ENCODE measurements around the gene WDR90.

Gene WDR90

DNA sequence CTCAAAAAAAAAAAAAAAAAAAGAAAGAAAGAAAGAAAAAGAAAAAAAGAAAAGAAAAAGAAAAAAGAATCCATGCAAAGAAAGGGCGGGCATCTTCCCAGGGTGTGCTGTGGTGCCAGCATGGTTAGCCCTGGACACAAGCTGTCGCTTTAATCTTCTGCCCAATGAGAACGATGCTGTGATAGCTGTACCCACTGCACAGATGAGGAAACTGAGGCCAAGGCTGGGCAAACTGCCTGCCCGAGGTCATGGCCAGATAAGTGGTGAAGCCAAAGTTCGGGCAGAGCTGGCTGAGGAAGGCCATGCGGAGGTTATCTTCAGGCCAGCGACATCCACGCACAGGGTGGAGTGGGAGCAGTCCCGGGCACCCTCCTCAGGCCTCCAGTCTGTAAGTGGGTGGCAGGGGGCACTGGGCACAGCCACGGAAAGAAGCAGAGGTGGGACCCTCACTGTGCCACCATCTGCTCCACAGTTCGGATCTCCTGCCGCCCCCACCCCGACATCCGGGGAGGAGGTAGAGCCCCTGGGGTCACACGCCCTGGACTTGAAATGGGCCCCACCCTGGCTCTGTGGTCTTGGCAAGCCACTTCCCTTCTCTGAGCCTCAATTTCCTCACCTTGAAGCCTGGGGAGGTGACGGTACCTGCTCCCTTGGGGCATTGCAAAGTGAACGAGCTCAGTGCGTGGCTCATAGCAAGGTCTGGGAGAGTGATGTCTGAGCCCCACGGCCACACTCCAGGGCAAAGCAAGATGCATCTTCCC lies 49.9 kb downstream of the WDR90 start:
- POLR2A ChIA-PET: no interaction called here
- TF ChIP-seq, protein P1, sequence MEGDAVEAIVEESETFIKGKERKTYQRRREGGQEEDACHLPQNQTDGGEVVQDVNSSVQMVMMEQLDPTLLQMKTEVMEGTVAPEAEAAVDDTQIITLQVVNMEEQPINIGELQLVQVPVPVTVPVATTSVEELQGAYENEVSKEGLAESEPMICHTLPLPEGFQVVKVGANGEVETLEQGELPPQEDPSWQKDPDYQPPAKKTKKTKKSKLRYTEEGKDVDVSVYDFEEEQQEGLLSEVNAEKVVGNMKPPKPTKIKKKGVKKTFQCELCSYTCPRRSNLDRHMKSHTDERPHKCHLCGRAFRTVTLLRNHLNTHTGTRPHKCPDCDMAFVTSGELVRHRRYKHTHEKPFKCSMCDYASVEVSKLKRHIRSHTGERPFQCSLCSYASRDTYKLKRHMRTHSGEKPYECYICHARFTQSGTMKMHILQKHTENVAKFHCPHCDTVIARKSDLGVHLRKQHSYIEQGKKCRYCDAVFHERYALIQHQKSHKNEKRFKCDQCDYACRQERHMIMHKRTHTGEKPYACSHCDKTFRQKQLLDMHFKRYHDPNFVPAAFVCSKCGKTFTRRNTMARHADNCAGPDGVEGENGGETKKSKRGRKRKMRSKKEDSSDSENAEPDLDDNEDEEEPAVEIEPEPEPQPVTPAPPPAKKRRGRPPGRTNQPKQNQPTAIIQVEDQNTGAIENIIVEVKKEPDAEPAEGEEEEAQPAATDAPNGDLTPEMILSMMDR (IDR thresholded peaks at IDR 0.05; ENCODE audit: control extremely low read depth, extremely low read depth, low read depth, missing control alignments): no peak
- CTCF ChIA-PET: interaction anchor here (0.9 kb wide), 1 partner anchor 86 kb away, joined by 4 read pairs; no protein-coding TSS in a partner anchor
- no peak for DNase-seq (ENCODE audit: extremely low spot score)

DNA sequence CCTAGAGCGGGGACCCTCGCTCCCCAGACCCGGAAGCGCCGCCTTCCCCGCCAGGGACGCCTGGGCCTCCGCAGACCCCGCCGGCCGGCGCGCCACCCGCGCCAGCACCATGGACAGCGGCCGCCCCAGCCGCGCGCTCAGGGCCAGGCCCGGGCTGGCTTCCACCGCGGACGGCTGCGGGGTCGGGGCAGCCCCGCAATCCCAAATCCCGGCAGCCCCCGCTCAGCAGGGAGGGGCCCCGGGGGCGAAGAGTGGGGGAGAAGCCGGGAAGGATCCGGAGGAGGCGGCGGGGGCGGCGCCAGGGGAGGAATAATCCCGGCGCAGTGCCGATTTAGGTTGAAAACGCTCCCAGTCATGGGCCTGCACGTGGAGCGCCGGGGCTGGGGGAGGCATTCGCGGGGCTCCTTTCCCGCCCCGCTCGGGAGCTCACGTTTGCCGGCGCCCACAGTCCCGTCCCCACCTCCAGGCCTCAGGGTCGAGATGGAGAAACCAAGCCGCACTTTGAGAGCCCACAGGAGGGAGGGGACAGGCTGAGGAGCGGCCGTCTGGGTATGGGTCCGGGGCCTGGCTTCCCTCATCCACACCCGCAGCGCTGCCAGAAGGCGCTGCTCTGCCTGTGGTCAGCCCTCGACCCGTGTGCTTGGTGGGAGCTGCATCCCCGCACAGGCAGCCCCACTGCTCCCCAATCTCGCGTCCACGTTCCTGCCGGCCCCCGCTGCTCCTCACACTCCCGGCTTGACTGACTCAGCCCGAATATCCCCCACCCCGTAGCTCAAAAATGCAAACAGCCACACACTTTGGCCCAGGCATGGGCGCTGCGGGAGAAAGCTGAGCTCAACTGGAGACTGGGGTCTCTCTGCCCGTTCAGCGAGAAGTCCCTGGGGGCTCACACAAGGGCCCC lies 51.8 kb downstream of the WDR90 start:
- ChIA-PET POLR2A (no interaction called here), CTCF (interaction anchor here (2.7 to 3.8 kb wide), 2 partner anchors 11 to 84 kb away, joined by 7 to 13 read pairs; no protein-coding TSS in a partner anchor)
- DNase-seq (ENCODE audit: extremely low spot score): peak; percentile 54
- TF ChIP-seq, protein P1 (IDR thresholded peaks at IDR 0.05; ENCODE audit: control extremely low read depth, extremely low read depth, low read depth, missing control alignments): no peak

DNA sequence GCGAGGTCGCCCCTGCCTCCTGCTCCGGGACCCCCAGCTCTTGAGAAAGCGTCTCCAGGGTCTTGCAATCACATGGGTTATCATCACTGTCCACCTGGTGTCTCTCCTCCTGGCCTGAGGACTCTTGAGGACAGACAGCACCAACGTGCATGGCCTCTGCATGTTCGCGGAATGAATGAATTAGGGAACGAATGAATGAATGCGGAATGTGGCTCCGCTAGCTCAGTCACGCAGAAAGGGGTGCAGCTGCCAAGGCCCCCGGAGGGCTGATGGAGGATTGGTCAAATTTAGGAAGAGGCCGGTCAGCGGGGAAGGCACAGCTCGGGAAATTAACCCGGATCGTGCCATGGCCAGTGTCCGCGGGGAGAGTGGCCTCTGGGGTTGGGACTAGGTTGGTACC lies 53.2 kb downstream of the WDR90 start:
- TF ChIP-seq, protein P1 (IDR thresholded peaks at IDR 0.05; ENCODE audit: control extremely low read depth, extremely low read depth, low read depth, missing control alignments): no peak
- CTCF ChIA-PET: interaction anchor here (2.7 to 3.8 kb wide), 2 partner anchors 10 to 83 kb away, joined by 7 to 13 read pairs; no protein-coding TSS in a partner anchor
- no peak for DNase-seq (ENCODE audit: extremely low spot score)
- POLR2A ChIA-PET: no interaction called here

DNA sequence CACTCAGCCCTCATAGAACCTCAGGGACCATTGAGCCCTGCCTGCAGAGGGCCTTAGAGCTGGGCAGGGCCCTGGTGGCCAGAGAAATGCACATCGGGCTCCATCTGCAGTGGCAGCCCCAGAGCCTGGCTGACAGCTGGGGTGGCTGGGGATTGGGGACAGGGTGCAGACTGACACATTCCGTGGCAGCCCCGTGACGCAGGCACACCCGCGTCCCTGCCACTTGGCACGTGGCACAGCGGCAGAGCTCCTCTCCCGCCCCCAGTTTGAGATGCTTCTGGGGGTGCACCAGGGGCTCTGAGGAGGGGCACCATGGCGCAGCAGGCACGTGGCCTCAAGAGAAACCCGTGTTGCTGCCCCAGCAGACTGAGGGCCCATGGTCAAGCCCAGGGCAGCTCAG lies 54.2 kb downstream of the WDR90 start:
- DNase-seq (ENCODE audit: extremely low spot score): no peak
- ChIA-PET CTCF (interaction anchor here (1.0 to 3.8 kb wide), 3 partner anchors 9 to 82 kb away, joined by 3 to 13 read pairs (median 7); no protein-coding TSS in a partner anchor), POLR2A (no interaction called here)
- TF ChIP-seq, protein P1 (IDR thresholded peaks at IDR 0.05; ENCODE audit: control extremely low read depth, extremely low read depth, low read depth, missing control alignments): no peak

DNA sequence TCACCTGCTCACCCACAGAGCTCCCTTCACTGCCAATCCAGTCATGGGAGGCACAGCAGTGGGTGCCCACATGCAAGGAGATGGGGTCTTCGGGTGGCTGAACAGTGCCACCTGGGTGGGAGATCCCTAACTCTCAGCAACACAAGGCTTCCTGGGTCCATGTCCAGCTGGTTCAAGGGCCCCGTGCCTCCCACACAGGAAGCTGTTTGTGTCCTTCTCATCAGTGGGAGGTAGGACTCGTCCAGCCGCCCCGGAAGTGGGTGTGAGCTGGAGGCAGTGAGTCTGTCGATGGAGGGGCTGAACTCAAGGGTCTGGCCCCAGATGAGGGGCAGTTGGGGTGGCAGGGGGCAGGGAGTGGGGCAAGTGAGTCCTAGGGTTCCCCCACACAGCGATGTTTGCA lies 54.9 kb downstream of the WDR90 start:
- ChIA-PET CTCF (interaction anchor here (0.8 to 3.8 kb wide), 3 partner anchors 8 to 16 kb away, joined by 3 to 13 read pairs (median 3); no protein-coding TSS in a partner anchor), POLR2A (no interaction called here)
- DNase-seq (ENCODE audit: extremely low spot score): no peak
- TF ChIP-seq, protein P1 (IDR thresholded peaks at IDR 0.05; ENCODE audit: control extremely low read depth, extremely low read depth, low read depth, missing control alignments): no peak
